Neuron (in vitro differentiated cells): ENCODE results near the gene TRIM65.

Experiments
- H2AFZ ChIP-seq: one replicate; pipeline ENCODE4 v1.6.1; 2013; ENCODE audit warnings: low read depth, mild to moderate bottlenecking, inconsistent platforms, low read length, moderate library complexity
- H3K27me3 ChIP-seq: one replicate; pipeline ENCODE4 v1.6.1; 2013; ENCODE audit warnings: low read length; ENCODE audit not compliant: insufficient read depth
- H3K36me3 ChIP-seq: one replicate; pipeline ENCODE4 v1.6.1; 2013; ENCODE audit warnings: low read length; ENCODE audit not compliant: insufficient read depth
- H3K4me1 ChIP-seq: one replicate; pipeline ENCODE4 v1.6.1; 2013; ENCODE audit warnings: low read length; ENCODE audit not compliant: insufficient read depth
- H3K4me3 ChIP-seq: 2 replicates; pipeline ENCODE4 v1.5.1; 2013; ENCODE audit warnings: mild to moderate bottlenecking, low read length, moderate library complexity
- H3K9me3 ChIP-seq: one replicate; pipeline ENCODE4 v1.6.1; 2013; ENCODE audit warnings: low read length

TRIM65 gene

DNA sequence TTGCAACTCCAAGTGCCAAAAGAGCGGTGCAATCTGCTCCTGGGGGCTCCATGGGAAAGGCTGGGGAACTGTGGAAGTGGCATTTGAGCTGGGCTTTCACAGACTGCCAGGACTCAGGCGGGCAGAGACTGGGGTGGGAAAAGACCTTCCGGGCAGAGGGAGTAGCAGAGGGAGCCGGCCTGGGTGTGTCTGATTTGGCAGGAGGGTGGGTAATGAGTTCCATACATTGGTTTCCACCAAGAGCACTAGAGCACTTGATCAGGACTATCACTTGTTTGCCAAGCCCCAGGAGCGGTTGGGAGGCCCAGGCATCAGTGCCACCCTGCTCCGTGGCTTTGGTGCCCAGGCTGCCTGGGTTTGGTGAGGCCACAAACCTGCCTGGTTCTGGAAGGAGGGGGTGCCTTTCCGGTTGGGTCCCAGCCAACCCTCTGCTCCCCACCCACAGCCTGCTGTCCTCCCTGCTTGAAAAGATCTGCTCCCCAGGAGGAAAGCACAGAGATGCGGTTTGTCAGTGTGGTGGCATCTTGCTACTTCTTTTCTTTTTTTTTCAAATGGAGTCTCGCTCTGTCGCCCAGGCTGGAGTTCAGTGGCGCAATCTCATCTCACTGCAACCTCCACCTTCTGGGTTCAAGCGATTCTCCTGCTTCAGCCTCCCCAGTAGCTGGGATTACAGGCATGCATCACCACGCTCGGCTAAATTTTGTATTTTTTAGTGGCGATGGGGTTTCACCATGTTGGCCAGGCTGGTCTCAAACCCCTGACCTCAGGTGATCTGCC, 14.9 kb downstream of the TRIM65 start:
- Histone ChIP-seq H3K9me3 (no peaks in the 10 kb centered on the region), H3K4me1 (peaks cover 4% of the 10 kb centered on the region), H3K27me3 (peaks cover 34% of the 10 kb centered on the region), H2AFZ (no peak overlapping the region), H3K36me3 (no peaks in the 10 kb centered on the region), H3K4me3 (no peak overlapping the region)

GRCh38 chr17:75880266-75880665, 16.5 kb downstream of the TRIM65 start:
- Histone ChIP-seq H2AFZ (no peak overlapping the region), H3K4me3 (no peak overlapping the region), H3K9me3 (no peaks in the 10 kb centered on the region), H3K36me3 (no peaks in the 10 kb centered on the region), H3K4me1 (peaks cover 4% of the 10 kb centered on the region), H3K27me3 (peaks cover 50% of the 10 kb centered on the region)

GRCh38 chr17:75878174-75878998, 18.4 kb downstream of the TRIM65 start, which contains the start of gene TRIM47:
Gene TRIM47 (minus strand): TSS chr17:75878581. CDS start chr17:75878548, 33 bp downstream.
- Histone ChIP-seq H3K36me3 (no peaks in the 10 kb centered on the region), H3K4me1 (peaks cover 4% of the 10 kb centered on the region), H3K27me3 (peaks cover 56% of the 10 kb centered on the region), H3K9me3 (no peaks in the 10 kb centered on the region), H3K4me3 (peak within 1 kb of the TSS; percentile 21), H2AFZ (peak within 1 kb of the TSS; percentile 68)

GRCh38 chr17:75877752-75878173, 19.0 kb downstream of the TRIM65 start:
- Histone ChIP-seq H3K36me3 (no peaks in the 10 kb centered on the region), H3K27me3 (peaks cover 56% of the 10 kb centered on the region), H3K9me3 (no peaks in the 10 kb centered on the region), H3K4me1 (peaks cover 9% of the 10 kb centered on the region), H3K4me3 (peak overlapping the region; percentile 21), H2AFZ (peak overlapping the region; percentile 68)

DNA sequence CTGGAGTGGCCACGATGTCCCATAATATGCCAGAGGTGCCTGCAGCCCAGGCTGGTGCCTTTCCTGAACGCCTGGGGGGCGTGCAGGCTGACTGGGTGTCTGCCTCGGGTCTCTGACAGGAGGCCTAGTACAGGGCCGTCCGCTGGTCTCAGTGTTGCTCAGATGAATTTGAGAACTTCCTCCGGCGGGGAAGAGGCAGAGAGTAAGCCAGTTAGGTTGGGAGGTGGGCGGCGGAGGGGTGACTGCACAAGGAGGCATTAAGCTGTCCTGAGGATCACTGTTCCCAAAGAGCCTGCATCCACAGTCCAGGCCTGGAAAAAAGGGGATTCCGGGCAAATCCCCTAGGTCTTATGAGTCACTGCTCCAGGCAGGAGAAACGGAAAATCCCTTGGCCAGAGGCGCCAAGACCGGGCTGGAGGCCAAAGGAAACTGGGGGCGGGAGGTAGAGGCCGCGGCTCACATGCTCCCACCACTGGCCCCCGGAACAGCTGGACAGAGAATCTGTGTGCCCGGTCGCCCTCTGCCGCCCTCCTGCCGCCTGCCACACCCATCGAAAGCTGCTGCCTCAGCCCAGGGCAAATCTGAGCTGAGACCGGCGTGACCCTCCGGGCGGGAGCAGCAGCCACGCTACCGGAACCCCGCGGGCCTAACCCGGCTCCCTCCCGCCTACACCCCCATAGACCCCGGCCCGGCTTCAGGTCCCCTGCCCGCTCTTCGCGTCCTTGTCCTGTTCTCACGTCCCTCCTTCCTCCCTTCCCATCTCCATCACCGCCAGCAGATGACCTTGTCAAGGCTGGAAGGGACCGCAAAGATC, 19.6 kb downstream of the TRIM65 start:
- Histone ChIP-seq H2AFZ (peak overlapping the region; percentile 68), H3K36me3 (no peaks in the 10 kb centered on the region), H3K4me3 (peak overlapping the region; percentile 21), H3K27me3 (peaks cover 56% of the 10 kb centered on the region), H3K4me1 (peaks cover 15% of the 10 kb centered on the region), H3K9me3 (no peaks in the 10 kb centered on the region)

DNA sequence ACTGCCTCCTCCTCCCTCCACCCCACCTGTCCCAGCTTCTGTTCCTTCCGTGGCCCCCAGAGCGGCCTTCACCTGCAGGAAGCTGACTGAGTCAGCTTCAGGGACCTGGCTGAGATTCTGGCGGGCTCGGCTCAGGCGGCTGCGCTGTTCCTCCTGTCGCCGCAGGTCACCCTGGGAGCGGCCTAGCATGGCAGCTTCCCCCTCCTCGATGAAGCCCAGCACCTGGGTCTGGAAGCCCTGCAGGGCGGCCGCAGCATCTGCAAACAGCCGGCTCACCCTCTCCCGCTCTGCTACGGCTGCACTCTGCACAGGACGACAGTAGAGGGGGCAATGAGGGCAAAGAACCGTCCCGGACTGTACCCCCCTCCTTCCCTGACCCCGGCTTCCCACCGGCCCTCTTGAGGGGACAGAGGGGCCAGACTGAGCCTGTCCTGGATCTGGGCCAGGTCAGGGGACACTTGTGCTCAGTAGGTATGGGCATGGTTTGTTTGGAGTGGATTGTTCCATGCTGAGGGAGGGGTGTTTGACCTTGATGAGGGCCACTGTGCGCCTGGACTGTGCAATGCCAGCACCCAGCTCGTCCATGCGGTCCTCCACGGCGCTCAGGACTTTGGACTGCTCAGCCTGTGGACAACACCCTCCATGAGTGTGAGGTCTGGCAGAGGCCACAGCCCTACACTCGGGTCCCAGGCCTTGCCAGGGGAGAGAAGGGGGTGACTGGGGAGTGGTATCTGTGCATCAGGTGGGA, 20.4 kb downstream of the TRIM65 start:
- Histone ChIP-seq H3K4me1 (peaks cover 15% of the 10 kb centered on the region), H3K4me3 (no peak overlapping the region), H3K36me3 (no peaks in the 10 kb centered on the region), H3K9me3 (no peaks in the 10 kb centered on the region), H3K27me3 (peaks cover 56% of the 10 kb centered on the region), H2AFZ (no peak overlapping the region)

- H3K9me3 ChIP-seq = no peaks in the 10 kb centered on the region
- no peaks in the 10 kb centered on the region for H3K36me3 ChIP-seq
- no peak overlapping the region for H2AFZ ChIP-seq
- H3K4me1 ChIP-seq = peaks cover 15% of the 10 kb centered on the region
- H3K4me3 ChIP-seq = no peak overlapping the region
- H3K27me3 ChIP-seq = peaks cover 56% of the 10 kb centered on the region
These were observed 20.9 kb downstream of the TRIM65 start for GRCh38 chr17:75875940-75876189.

GRCh38 chr17:75875182-75875939, 21.4 kb downstream of the TRIM65 start:
- Histone ChIP-seq H2AFZ (no peak overlapping the region), H3K4me3 (no peak overlapping the region), H3K27me3 (peaks cover 51% of the 10 kb centered on the region), H3K36me3 (no peaks in the 10 kb centered on the region), H3K9me3 (no peaks in the 10 kb centered on the region), H3K4me1 (peaks cover 15% of the 10 kb centered on the region)

DNA sequence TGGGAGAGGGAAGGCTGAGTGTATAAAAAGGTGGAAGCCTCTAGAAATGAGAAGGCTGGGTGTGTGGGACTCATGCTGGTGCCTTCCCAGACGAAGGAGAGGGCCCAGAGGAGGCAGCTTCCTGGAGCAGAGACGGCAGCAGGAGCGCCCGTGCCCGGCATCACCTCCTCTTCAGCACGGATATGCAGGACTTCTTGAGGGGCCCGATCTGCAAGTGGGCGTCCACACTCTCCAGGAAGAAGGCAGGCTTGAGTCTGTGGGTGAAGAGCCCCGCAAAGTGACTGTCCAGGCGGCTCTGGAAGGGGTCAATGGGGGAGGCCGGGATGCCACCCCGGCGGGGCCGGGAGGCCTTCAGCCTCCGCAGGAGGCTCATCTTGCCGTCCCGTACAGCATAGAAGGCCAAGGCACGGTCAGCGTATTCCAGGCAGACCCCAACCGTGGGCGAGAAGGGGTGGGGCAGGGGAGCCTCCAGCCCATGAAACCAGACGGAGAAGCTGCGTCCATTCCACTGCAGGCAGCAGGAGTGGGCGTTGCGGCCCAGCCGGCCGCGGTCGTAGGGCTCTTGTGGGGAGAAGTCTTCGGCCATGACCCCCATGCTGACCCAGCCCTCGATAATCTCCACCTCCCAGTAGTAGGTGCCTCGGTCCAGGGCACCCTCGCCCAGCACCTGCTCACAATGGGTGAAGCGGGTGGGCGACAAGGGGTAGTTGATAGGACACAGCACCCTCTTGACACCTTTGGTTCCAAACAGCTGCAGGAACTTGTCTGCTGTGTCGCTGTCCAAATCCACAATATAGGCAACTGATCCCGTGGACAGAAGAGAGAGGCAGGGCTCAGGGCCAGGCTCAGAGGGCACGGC, 22.2 kb downstream of the TRIM65 start:
- peaks cover 47% of the 10 kb centered on the region for H3K27me3 ChIP-seq
- H3K4me1 ChIP-seq = peaks cover 18% of the 10 kb centered on the region
- H3K36me3 ChIP-seq = no peaks in the 10 kb centered on the region
- no peaks in the 10 kb centered on the region for H3K9me3 ChIP-seq
- H3K4me3 ChIP-seq = no peak overlapping the region
- H2AFZ ChIP-seq = no peak overlapping the region

DNA sequence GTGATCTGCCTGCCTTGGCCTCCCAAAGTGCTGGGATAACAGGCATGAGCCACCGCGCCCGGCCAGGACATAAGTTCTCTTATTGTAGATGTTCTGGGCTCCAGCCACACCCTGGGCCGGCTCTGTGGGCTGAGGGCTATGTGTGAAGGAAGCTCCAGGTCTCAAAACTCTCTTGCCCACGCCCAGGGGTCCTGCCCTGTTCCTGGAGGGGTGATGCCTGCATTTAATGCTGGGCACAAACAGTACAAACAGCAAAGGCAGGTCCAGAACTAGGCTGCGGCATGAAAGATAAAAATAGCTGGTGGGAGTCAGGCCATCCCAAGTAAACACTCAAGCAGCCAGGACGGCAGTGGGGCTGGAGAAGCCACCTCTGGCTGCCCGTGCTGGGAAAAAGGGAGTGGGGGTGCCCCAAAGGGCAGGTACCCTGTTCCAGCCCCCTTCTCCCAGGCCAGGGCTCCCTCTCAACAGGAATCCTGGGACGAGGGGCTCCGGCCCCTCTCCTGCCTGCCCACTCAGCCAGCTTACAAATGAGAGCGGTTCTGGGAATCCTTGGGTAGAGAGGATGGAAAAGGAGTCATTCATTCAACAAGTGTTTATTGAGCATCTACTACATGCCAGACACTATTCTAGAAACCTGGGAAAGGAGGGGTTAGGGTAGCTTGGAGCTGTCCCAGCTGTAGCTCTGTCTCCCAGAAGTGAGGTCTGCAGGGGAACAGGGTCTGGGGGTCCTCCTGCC, 23.0 kb downstream of the TRIM65 start:
- Histone ChIP-seq H3K9me3 (no peaks in the 10 kb centered on the region), H3K27me3 (peaks cover 39% of the 10 kb centered on the region), H3K4me1 (peaks cover 20% of the 10 kb centered on the region), H3K36me3 (no peaks in the 10 kb centered on the region), H2AFZ (no peak overlapping the region), H3K4me3 (no peak overlapping the region)
